ENCODE results near the gene GRID1.
"Not testable (repeated sequence)": the region's sequence is repeated elsewhere in the genome, so short reads cannot be mapped to it uniquely, and the experiment has no call there.

GRID1 gene

DNA sequence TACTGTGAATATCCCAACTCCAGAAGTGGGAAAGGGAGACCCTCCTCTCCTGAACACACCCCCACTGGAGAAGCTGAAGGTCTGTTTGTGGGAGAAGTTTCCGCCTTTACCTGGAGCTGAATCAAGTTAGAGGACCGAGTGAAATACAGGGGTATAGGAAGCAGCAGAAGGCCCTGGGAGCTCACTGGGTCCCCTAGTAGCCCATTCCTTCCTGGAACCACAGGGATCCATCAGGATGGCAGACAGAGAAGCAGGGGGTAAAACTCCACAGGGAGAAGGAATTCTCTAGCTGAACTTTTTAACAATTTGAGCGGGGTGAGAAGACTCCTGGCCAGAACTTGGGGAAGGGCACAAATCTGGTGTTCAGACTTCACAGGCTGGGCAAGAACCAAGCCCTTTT is 275.8 kb downstream of the GRID1 start:
- DNase-seq (ENCODE audit: low read depth in 3 of 3, low spot score in 1 of 3) = no peak

DNA sequence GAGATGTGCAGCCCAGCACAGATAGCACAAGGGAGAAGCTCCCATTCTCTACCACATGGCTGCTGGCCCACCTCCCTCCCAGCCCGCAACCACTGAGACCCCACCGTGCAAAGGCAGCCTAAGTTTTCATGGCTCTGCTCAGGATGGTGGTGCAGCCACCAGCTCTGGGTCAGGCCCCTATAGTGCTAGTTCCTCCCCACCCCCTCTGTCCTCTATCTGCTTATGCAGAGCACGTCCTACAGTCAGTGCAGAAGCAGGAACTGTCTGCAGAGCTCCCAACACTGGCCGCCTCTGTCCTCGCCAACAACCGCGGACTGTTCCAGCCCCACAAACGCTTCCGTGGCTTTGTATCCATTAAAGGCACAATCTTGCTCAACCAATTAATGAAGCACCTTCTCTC is 278.9 kb downstream of the GRID1 start:
- no peak for DNase-seq (ENCODE audit: low read depth in 3 of 3, low spot score in 1 of 3)

- no peak for DNase-seq (ENCODE audit: low read depth in 3 of 3, low spot score in 1 of 3)
Measured at GRCh38 chr10:86086418-86086817, 280.2 kb downstream of the GRID1 start.

- DNase-seq (ENCODE audit: low read depth in 3 of 3, low spot score in 1 of 3) = no peak
Measured at GRCh38 chr10:86085686-86086085, 280.9 kb downstream of the GRID1 start.

DNA sequence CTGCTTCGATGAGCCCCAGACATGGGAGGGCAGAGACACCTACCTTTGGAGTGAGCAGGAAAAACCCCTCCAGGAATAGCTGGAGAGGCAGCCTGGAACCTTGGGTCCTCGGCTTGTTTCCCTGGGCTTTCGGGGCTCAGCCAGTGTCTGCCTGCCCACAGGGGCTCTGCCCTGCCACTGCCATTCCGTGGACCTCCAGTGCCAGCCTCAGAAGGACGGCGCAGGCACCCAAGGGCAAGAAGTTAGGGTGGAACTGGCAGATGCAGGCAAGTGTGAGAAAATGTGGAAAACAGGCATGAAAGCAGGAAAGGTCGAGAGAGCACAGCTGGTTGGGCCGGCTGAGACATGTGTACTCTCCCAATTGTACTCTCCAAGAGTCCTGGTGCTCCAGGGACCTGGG is 281.5 kb downstream of the GRID1 start:
- DNase-seq (ENCODE audit: low read depth in 3 of 3, low spot score in 1 of 3) = no peak

DNA sequence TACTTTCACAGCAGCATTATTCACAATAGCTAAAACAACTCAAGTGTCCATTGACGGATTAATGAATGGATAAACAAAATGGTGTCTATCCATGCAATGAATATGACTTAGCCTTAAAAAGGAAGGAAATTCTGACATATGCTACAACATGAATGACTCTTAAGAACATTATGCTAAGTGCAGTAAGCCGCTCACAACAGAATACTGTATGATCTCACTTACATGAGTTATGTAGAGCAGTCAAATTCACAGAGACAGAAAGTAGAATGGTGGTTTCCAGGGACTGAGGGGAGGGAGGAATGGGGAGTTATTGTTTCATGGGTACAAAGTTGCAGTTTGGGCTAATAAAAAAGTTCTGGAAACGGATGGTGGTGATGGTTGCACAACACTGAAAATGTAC is 282.0 kb downstream of the GRID1 start:
- no peak for DNase-seq (ENCODE audit: low read depth in 3 of 3, low spot score in 1 of 3)

GRCh38 chr10:86083664-86084175 is 282.9 kb downstream of the GRID1 start:
- DNase-seq (ENCODE audit: low read depth in 3 of 3, low spot score in 1 of 3) = no peak

GRCh38 chr10:86083206-86083605 is 283.4 kb downstream of the GRID1 start:
- DNase-seq (ENCODE audit: low read depth in 3 of 3, low spot score in 1 of 3) = no peak

- DNase-seq (ENCODE audit: low read depth in 3 of 3, low spot score in 1 of 3) = no peak
Measured at GRCh38 chr10:86082556-86082955, 284.0 kb downstream of the GRID1 start.

GRCh38 chr10:86079088-86079487 is 287.5 kb downstream of the GRID1 start:
- no peak for DNase-seq (ENCODE audit: low read depth in 3 of 3, low spot score in 1 of 3)

DNA sequence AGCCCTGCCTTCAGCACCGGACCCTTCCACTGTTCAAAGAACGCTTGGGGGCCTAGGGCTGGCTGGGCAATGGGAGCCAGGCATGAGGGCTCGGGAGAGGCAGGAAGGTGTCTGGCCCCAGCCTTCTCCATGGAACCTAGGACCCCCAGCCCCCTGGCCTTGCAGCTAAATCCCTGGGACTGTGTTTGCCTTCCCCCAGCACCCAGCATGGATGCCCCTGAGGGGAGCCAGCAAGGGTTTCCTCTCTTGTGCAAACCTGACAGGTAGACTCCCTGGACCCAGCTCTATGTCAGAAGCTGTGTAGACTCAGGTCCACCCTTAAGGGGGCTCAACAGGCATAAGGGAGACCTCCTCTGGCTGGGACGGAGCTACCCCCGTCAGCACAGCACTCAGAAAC is 288.0 kb downstream of the GRID1 start:
- DNase-seq (ENCODE audit: low read depth in 3 of 3, low spot score in 1 of 3) = no peak

- no peak for DNase-seq (ENCODE audit: low read depth in 3 of 3, low spot score in 1 of 3)
Measured at GRCh38 chr10:86077871-86078638, 288.5 kb downstream of the GRID1 start.

- DNase-seq (ENCODE audit: low read depth in 3 of 3, low spot score in 1 of 3) = no peak
Measured at GRCh38 chr10:86077271-86077670, 289.3 kb downstream of the GRID1 start.

DNA sequence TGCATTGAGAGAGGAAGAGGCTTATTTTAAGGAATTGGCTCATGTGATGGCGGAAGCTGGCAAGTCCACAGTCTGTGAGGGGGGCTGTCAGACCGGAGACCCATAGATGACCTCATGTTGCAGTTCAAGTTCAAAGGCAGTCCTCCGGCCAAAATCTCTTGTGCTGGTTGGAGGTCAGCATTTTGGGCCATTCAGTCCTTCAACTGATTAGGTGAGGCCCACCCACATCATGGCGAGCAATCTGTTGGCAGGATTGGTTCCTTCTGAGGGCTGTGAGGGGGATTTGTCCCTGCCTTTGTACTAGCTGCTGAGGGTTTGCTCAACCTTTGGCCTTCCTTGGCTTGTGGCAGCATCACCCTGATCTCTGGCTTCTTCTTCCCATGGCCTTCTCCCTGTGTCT is 290.1 kb downstream of the GRID1 start:
- not testable (repeated sequence) for DNase-seq (ENCODE audit: low read depth in 3 of 3, low spot score in 1 of 3)

GRCh38 chr10:86075512-86075911 is 291.1 kb downstream of the GRID1 start:
- no peak for DNase-seq (ENCODE audit: low read depth in 3 of 3, low spot score in 1 of 3)

DNA sequence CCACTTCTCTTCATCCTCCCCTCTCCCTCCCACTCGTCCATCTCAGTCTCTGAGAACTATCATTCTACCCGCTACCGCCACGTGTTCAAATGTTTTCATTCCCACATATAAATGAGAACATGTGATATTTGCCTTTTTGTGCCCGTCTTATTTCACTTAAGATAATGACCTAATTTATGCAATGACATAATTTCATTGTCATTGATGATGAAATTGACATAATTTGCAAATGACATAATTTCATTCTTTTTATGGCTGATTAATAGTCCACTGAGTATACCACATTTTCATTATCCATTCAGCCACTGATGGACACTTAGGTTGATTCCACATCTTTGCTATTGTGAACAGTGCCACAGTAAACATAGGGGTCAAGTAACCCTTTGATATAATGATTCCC is 292.3 kb downstream of the GRID1 start:
- no peak for DNase-seq (ENCODE audit: low read depth in 3 of 3, low spot score in 1 of 3)

DNA sequence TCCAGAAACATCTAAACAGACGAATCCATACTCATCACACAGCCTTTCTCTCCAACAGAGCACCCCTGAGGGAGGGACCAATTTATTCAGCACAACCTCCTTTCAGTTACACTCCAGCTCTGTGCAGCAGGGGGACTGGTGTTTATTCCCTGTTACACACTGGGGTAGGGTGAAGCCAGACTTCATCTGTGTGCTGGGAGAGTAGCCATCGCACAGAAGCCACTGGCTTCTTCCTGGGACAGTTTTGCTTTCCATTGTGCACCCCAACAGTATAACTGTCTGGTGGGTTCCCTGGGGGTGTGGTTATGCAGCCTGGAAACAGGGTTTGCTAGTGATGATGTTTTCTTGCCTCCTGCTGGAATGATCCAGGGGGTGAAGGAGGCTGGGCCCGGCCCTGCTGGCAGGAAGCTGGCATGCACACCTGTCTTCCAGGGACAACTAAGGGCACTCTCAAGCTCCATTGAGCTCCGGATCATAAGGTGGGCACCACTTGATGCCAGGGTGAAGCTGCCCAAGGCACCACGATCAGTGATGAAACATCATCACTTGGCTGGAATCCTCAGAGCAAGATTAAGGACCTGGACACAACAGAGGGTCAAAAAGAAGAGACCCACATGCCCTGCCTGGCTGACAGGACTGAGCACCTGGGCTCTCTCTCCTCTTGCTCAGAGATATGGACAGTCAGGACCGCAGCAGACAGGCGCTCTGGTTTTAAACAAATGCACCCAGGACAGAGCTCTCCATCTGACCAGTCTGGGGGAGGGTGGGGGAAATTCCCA is 293.2 kb downstream of the GRID1 start:
- DNase-seq (ENCODE audit: low read depth in 3 of 3, low spot score in 1 of 3) = no peak

GRCh38 chr10:86072413-86072812 is 294.2 kb downstream of the GRID1 start:
- no peak for DNase-seq (ENCODE audit: low read depth in 3 of 3, low spot score in 1 of 3)

DNA sequence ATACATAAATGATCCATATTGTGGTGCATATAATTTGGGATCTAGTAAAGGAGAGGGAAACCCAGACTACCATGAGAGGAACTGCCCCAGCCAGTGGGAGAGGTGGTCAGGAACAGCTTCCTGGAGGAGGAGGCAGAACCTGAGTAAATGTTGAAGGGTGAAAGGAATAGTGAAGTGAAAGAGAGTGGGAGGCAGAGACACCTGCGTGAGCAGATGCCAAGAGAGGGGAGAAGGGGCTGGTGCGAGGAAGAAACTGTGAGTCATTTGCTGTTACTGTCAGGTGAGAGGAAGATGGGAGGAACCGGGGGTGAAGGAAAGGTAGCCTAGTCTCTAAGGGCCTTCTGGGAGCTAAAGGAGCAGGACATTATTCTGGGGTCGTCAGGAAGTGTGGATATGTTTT is 294.8 kb downstream of the GRID1 start:
- DNase-seq (ENCODE audit: low read depth in 3 of 3, low spot score in 1 of 3) = no peak

DNA sequence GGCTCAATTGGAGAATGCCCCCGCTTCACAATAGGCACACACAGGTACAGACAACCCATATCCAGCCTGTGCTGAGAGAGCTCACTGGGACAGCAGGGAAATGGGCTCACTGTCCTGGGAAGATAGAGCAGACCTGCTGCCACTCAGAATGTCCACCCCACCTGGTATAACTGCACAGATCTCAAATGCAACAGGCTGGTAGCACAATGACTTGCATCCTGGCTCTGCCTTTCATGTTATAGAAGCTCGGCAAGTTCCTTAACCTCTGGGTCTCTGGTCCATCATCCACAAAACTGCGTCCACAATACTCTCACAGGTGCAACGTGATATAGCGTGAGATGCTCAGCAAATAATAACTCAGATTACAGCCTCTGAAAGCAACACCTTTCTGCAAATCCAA is 295.4 kb downstream of the GRID1 start:
- no peak for DNase-seq (ENCODE audit: low read depth in 3 of 3, low spot score in 1 of 3)

DNA sequence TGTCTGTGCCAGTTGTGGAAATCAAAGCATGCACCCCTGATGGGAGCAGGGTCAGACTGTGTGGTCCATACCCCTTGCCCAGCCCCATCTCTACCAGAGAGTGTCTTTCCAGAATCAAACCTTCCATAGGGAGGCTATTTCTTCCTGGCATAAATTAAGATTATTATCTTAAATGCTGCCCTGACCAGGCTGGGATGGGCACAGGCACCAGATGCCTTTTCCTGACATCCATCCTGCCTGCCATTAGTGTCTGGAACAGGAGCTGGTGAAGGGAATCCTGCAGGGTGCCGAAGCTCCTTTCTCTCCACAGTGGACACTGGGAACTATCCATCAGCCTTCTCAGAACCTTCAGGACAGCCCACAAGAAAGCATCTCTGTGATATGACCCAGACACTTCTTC is 296.3 kb downstream of the GRID1 start:
- no peak for DNase-seq (ENCODE audit: low read depth in 3 of 3, low spot score in 1 of 3)

GRCh38 chr10:86068231-86069054 is 298.2 kb downstream of the GRID1 start:
- DNase-seq (ENCODE audit: low read depth in 3 of 3, low spot score in 1 of 3) = no peak

Data from stimulated activated CD4-positive, alpha-beta T cell treated with anti-CD3 and anti-CD28 coated beads, TNF-alpha, amount 100 ng/mL, for 1 hour (primary cell).